Urothelium cell line (cell line): Measurements from ENCODE around the gene YIF1B.
A peak's percentile ranks its signal among the peaks of the same experiment; 100 is the strongest.

ENCODE experiments used
- DNase-seq: peaks from one replicate; pipeline ENCODE4 v3.0.0; 2011; ENCODE audit warnings: low spot score, mixed read lengths
- FAIRE-seq: peaks from 2 replicates; lab custom pipeline; 2011; peaks lifted over from hg19 to GRCh38; lab: Jason Lieb, UNC

Gene YIF1B

GRCh38 chr19:38306236-38306635 lies 9.5 kb downstream of the YIF1B start:
- DNase-seq (no peak), FAIRE-seq (no peak)

- DNase-seq (peak; percentile 92), FAIRE-seq (peak; percentile 96)
Observed at GRCh38 chr19:38304866-38305429, 10.8 kb downstream of the YIF1B start.

- DNase-seq (no peak), FAIRE-seq (no peak)
Observed at GRCh38 chr19:38304352-38304865, 11.3 kb downstream of the YIF1B start.

DNA sequence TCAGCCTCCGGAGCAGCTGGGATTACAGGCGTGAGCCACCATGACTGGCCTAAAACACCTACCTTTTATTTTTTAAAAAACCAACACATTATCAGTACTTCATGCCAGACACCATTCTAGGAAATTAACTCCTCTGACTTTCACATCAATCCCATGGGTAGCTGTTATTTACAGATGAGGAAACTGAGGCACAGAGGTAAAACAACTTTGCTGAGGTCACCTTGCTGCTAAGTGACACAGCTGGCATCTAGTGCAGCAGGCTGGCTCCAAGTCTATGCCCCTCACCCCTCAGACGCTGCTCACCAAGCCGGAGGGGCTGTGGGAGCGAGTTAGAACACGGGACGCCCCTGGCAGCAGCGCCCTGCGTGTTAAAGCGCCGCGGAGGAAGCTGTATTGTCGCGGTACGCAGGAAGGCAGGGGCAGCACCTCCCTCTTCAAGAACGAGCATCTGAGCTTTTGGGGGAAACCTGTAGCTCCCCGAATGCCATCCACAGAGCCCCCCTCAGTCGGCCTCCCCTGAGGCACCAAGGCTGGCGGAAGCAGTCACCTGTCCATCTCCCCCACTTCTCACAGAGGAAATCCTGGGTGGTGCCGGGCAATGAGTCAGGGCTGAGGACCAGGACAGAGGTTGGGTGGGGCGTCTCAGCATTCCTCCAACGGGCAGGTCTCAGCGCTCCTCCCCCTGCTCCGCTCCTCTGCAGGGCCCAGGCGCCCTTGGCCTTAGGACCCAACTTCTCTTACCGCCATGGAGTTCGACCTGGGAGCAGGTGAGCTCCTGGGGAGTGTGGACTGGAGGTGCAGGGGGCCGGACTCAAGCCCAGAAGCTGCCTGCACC lies 12.0 kb downstream of the YIF1B start, which contains the start of gene C19orf33:
Gene C19orf33, plus strand, starts transcription at position 735 of the 835 bp plus-strand sequence. Its CDS starts 11 bp downstream, at position 746.
- peak; percentile 61 for FAIRE-seq
- peak; percentile 90 for DNase-seq

GRCh38 chr19:38298821-38299680 lies 16.7 kb downstream of the YIF1B start:
- DNase-seq: no peak
- no peak for FAIRE-seq

GRCh38 chr19:38294090-38294489 lies 21.7 kb downstream of the YIF1B start:
- no peak for DNase-seq
- FAIRE-seq: no peak

DNA sequence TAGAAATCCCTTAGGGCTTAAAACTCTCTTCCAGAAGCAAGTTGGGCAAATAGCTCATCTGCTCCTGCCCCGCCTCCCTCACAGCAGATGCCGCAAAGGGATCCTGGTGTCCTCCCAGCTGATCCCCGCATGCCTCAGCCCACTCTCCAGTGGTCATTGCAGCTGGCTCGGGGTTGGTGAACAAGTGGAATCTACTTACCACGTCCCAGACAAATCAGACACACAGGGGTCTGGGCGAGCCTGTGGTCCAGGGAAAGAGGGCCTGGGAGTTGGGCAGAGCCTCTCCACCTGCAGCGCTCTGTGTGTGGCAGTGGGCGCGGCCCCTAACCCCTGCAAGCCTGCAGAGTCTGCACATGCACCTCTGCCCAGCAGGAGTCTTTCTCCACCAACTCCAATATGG lies 22.5 kb downstream of the YIF1B start:
- FAIRE-seq: no peak
- DNase-seq: no peak

- FAIRE-seq: no peak
- no peak for DNase-seq
Observed at GRCh38 chr19:38291855-38292254, 23.9 kb downstream of the YIF1B start.

DNA sequence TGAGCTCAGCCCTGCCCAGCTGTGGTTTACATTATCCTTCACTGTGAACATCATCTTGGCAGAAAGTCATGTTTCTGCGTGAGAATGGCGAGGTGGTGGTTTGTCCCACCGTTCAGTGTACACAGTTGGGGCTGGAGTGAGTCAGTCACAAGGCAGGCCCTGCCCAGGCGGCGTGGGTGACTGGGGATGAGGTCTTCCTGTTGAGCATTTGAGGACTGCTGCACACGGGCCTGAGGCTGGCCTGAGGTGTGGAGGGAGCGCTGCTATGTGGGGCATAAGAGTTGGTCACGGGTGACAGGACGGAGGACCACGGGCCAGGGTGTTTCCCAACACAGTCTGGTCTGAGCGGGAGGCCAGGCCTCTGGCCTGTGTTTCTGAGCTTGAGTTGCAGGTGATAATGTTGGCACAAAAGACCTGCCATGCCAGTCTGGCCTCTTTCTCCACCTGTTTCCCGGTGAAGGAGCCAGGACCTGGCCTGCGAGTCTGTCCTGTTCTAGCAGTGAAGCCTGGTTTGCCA lies 25.1 kb downstream of the YIF1B start:
- peak; percentile 89 for FAIRE-seq
- DNase-seq: peak; percentile 82

DNA sequence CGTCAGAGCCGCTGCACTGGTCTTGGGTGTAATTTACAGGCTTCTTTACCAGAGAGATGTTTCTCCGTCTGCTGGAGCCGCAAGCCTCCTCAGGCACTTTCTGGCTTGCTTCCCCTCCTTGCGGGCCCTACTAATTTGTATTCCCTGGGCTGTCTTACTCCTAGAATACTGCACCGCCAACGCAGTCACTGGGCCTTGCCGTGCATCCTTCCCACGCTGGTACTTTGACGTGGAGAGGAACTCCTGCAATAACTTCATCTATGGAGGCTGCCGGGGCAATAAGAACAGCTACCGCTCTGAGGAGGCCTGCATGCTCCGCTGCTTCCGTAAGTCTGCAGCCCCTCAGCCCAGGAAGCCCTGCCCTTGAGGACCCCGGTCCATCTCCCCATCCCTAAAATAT lies 25.8 kb downstream of the YIF1B start:
- DNase-seq (no peak), FAIRE-seq (no peak)

- DNase-seq (no peak), FAIRE-seq (no peak)
Observed at GRCh38 chr19:38288123-38288855, 27.5 kb downstream of the YIF1B start.

GRCh38 chr19:38287604-38288003 lies 28.1 kb downstream of the YIF1B start:
- no peak for FAIRE-seq
- DNase-seq: no peak

DNA sequence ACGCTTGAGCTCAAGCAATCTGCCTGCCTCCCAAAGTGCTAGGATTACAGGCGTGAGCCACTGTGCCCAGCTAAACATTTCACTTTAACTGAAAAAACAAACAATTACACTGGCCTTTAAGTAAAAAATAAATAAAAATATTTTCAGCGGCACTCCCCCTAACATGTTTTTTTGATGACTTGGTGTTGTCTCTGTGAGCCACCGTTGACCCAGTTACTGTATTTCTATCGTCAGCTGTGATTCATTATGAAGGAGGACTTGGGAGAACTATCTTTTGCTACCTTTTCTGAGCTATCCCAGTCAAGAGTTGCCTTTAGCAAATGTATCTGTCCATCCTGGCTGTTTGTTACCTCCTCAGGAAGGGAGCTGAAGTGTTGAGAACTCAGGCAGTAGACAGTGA lies 30.2 kb downstream of the YIF1B start:
- DNase-seq (no peak), FAIRE-seq (no peak)

- FAIRE-seq (no peak), DNase-seq (no peak)
Observed at GRCh38 chr19:38284422-38284821, 31.3 kb downstream of the YIF1B start.

DNA sequence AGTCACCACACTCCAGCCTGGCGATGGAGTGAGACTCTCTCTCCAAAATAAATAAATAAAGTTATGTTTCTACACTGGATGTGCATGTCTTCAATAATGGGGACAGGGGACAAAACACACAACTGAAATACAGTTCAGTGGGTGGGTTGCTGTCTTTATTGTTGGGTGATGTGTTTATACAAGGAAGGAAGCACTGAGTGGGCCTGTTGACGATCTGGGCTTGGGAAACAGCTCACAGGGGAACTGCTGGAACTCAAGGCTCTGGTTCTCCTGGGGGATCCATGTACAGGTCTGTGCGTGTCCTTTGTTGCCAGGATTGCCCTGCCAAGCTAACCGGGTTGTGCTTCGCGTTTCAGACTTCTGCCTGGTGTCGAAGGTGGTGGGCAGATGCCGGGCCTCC lies 32.5 kb downstream of the YIF1B start:
- FAIRE-seq: no peak

DNA sequence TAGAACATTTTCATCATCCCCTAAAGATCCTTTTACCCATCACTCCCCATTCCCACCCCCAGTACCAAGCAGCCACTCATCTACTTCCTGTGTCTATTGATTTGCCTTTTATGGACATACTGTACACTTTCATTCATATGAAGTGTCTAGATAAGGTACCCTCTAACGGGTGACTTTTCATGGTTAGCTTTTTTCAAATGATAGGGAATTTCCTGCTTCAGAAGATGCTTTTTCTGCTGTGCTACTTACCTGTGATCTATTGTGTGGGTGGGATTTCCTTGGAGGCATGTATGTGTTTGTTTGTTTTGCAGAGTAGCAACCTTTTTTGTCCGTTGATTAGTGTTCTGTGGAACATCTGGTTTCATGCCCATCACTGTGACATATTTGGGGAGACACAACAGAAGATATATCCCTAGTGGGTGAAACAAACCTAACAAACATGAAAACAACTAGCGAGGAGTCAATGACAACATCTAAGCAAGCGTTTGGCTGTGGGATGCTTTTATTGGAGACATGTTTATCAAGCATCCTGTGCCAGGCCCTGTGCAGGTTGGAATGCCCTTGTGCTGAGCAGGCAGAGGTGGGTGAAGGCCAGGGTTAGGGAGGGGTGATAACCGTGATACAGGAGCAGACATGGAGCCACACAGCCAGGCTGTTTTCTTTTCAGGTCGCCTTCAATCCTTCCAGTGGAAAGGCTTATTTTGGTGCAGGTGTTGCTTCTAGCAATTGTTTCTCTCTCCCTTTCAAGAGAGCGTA lies 33.8 kb downstream of the YIF1B start:
- FAIRE-seq (no peak), DNase-seq (no peak)

More for the DNA sequence above, 32.5 kb downstream of the YIF1B start:
- DNase-seq: no peak

- DNase-seq: no peak
- FAIRE-seq: no peak
Observed at GRCh38 chr19:38280030-38280921, 35.5 kb downstream of the YIF1B start.

DNA sequence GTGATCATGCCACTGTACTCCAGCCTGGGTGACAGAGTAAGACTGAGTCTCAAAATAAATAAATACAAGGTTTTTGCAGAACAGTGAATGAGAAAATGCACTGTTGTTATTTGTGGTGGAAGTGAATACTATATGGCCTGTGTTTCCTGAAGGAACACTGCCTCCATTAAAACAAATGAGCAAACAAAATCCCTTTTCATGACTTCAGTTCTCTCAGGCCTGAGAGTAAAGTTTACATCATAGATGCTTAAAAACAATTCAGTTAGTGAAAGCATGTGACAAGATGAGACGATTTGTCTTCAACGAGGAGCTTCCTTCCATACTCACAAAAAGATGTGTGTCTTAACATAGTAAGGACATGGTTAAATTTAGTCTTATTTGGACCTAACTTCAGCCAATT lies 37.0 kb downstream of the YIF1B start:
- DNase-seq: no peak
- no peak for FAIRE-seq
